Esophagus muscularis mucosa (tissue), 4 donors: ENCODE data around the gene SMR3B. TPM values are rescaled to one million over a fixed set of nuclear protein-coding genes. Genes with fewer than 3 reads are reported as not detected.

ENCODE experiments used
- total RNA-seq, 4 donors: library from RNA; depleted of rRNA; stranded (reverse); fragments of >200 nt; gene quantifications; one replicate each; pipeline versions ENCODE4 v1.1.0 to v1.2.1, GENCODE V29; 2016

SMR3B gene
- total RNA-seq, 4 donors from 2014 or later: not detected

Other genes with a start within 250 kb of the SMR3B start
- not detected for gene PRR27, start 228.9 kb upstream of the SMR3B start, total RNA-seq
- gene ODAM, start 187.4 kb upstream of the SMR3B start, total RNA-seq: under 1 TPM in 1 of 4 donors, not detected in 3; 0.66 TPM
- not detected for gene FDCSP, start 157.0 kb upstream of the SMR3B start, total RNA-seq
- gene CSN3, start 140.5 kb upstream of the SMR3B start, total RNA-seq: not detected
- gene CABS1, start 48.1 kb upstream of the SMR3B start, total RNA-seq: not detected
- not detected for gene SMR3A, start 22.4 kb upstream of the SMR3B start, total RNA-seq
- not detected for gene OPRPN, start 14.8 kb downstream of the SMR3B start, total RNA-seq
- not detected for gene MUC7, start 89.1 kb downstream of the SMR3B start, total RNA-seq
- gene AMTN, start 135.4 kb downstream of the SMR3B start, total RNA-seq: not detected
- not detected for gene AMBN, start 209.1 kb downstream of the SMR3B start, total RNA-seq
- not detected for gene ENAM, start 245.6 kb downstream of the SMR3B start, total RNA-seq